DOHH2 (cell line): Measurements from ENCODE around the gene SMURF2.

ENCODE experiments used
- CTCF ChIP-seq: fragments of 200-600 bp; sonication (generic); IDR thresholded peaks from one replicate; pipeline ENCODE4 v1.5.1; 2014; ENCODE audit warnings: antibody characterized with exemption, mild to moderate bottlenecking, low read depth, low read length; ENCODE audit not compliant: poor library complexity, severe bottlenecking
- EZH2phosphoT487 ChIP-seq: fragments of 200-600 bp; sonication (generic); IDR thresholded peaks from 2 replicates; pipeline ENCODE4 v1.6.1; 2017; ENCODE audit warnings: borderline replicate concordance, mild to moderate bottlenecking, antibody characterized with exemption, low read length, moderate library complexity, mixed read lengths

- no peak for TF ChIP-seq CTCF
- TF ChIP-seq EZH2phosphoT487, result no peak
Observed at GRCh38 chr17:64694207-64694606, 32.1 kb upstream of the SMURF2 start.
